Measurements from ENCODE around the gene RAPGEF6. TPM values are rescaled to one million over a fixed set of nuclear protein-coding genes. Genes with fewer than 3 reads are reported as not detected.

RAPGEF6 gene
- total and polyA plus RNA-seq, 2 experiments from 2014 or later = 9.5 to 20.3 TPM

- Histone ChIP-seq H4K20me1 (replicated peaks; ENCODE audit: insufficient read depth) (no peaks in the 10 kb centered on the region), H2AFZ (no peak overlapping the region), H3F3A (replicated peaks; ENCODE audit: low read depth) (no peaks in the 10 kb centered on the region), H3K27me3 (ENCODE audit: insufficient read depth) (no peaks in the 10 kb centered on the region), H3K79me2 (replicated peaks; ENCODE audit: insufficient read depth) (no peaks in the 10 kb centered on the region), H3K4me2 (no peak overlapping the region), H3K4me3 (no peak overlapping the region), H3K27ac (ENCODE audit: low read depth) (no peak overlapping the region), H3K36me3 (ENCODE audit: insufficient read depth) (peaks cover 5% of the 10 kb centered on the region; the same call in 1 of the 2 replicates), H3K4me1 (ENCODE audit: insufficient read depth) (no peaks in the 10 kb centered on the region), H3K9me2 (ENCODE audit: insufficient read depth) (no peaks in the 10 kb centered on the region)
- H3K27ac Mint-ChIP-seq = no peak overlapping the region
- ATAC-seq (no peak), DNase-seq (ENCODE audit: low spot score) (no peak)
- no peaks in the 10 kb centered on the region for H3K4me1 Mint-ChIP-seq
- TF ChIP-seq POLR2AphosphoS5 (IDR thresholded peaks at IDR 0.05; ENCODE audit: low read depth) = no peak
- H3K9me3 Mint-ChIP-seq = peaks cover 3% of the 10 kb centered on the region; the same call in 2 of the 3 replicates
- no peaks in the 10 kb centered on the region for H3K27me3 Mint-ChIP-seq (ENCODE audit: insufficient read depth, low read depth, poor library complexity)
- no peak overlapping the region for H3K4me3 Mint-ChIP-seq
- H3K36me3 Mint-ChIP-seq (ENCODE audit: low read depth) = peaks cover 28% of the 10 kb centered on the region
Measured at GRCh38 chr5:131457193-131457592, 177.8 kb downstream of the RAPGEF6 start.

GRCh38 chr5:131450941-131451340 lies 184.1 kb downstream of the RAPGEF6 start:
- no peaks in the 10 kb centered on the region for H4K20me1 ChIP-seq (replicated peaks; ENCODE audit: insufficient read depth)
- H3K36me3 Mint-ChIP-seq (ENCODE audit: low read depth) = peaks cover 23% of the 10 kb centered on the region
- no peak overlapping the region for H3K27ac Mint-ChIP-seq
- peaks cover 3% of the 10 kb centered on the region; the same call in 2 of the 3 replicates for H3K9me3 Mint-ChIP-seq
- H3F3A ChIP-seq (replicated peaks; ENCODE audit: low read depth) = no peaks in the 10 kb centered on the region
- TF ChIP-seq ETS1 (IDR thresholded peaks at IDR 0.05) (no peak), EZH2 (IDR thresholded peaks at IDR 0.05; ENCODE audit: low read depth, unreplicated experiment) (no peak), CREB1 (CRISPR knock-in tag; IDR thresholded peaks at IDR 0.05; ENCODE audit: low read depth) (no peak), ZNF331 (CRISPR knock-in tag; IDR thresholded peaks at IDR 0.05; ENCODE audit: low read depth) (no peak), EZH2phosphoT487 (IDR thresholded peaks at IDR 0.05; ENCODE audit: unreplicated experiment) (no peak)
- DNase-seq (ENCODE audit: low spot score) = no peak
- H3K4me1 Mint-ChIP-seq = no peaks in the 10 kb centered on the region
- H3K4me2 ChIP-seq = no peak overlapping the region
- H3K4me3 ChIP-seq = no peak overlapping the region
- H3K27me3 ChIP-seq (ENCODE audit: insufficient read depth) = no peaks in the 10 kb centered on the region
- H3K79me2 ChIP-seq (replicated peaks; ENCODE audit: insufficient read depth) = no peaks in the 10 kb centered on the region
- no peaks in the 10 kb centered on the region for H3K4me1 ChIP-seq (ENCODE audit: insufficient read depth)
- ATAC-seq = no peak
- H3K27ac ChIP-seq (ENCODE audit: low read depth) = no peak overlapping the region
- H2AFZ ChIP-seq = no peak overlapping the region
- no peaks in the 10 kb centered on the region for H3K27me3 Mint-ChIP-seq (ENCODE audit: insufficient read depth, low read depth, poor library complexity)
- H3K36me3 ChIP-seq (ENCODE audit: insufficient read depth) = peaks cover 5% of the 10 kb centered on the region; the same call in 1 of the 2 replicates
- H3K9me2 ChIP-seq (ENCODE audit: insufficient read depth) = no peaks in the 10 kb centered on the region
- no peak overlapping the region for H3K4me3 Mint-ChIP-seq

GRCh38 chr5:131441184-131441583 lies 193.8 kb downstream of the RAPGEF6 start:
- H3K36me3 ChIP-seq (ENCODE audit: insufficient read depth) = peaks cover 5% of the 10 kb centered on the region
- H4K20me1 ChIP-seq (replicated peaks; ENCODE audit: insufficient read depth) = no peaks in the 10 kb centered on the region; the same call in 1 of the 2 replicates
- H3K27me3 ChIP-seq (ENCODE audit: insufficient read depth) = no peaks in the 10 kb centered on the region
- H3K9me3 Mint-ChIP-seq = no peaks in the 10 kb centered on the region
- no peak overlapping the region for H3K27ac Mint-ChIP-seq
- H3K4me3 Mint-ChIP-seq = no peak overlapping the region
- no peaks in the 10 kb centered on the region for H3K4me1 ChIP-seq (ENCODE audit: insufficient read depth)
- H3K36me3 Mint-ChIP-seq (ENCODE audit: low read depth) = peaks cover 20% of the 10 kb centered on the region; the same call in 2 of the 3 replicates
- H3K27me3 Mint-ChIP-seq (ENCODE audit: insufficient read depth, low read depth, poor library complexity) = no peaks in the 10 kb centered on the region
- no peak for DNase-seq (ENCODE audit: low spot score)
- no peak for ATAC-seq
- no peaks in the 10 kb centered on the region for H3K79me2 ChIP-seq (replicated peaks; ENCODE audit: insufficient read depth)
- H3K4me3 ChIP-seq = no peak overlapping the region
- H3K4me2 ChIP-seq = no peak overlapping the region
- no peak overlapping the region for H3K27ac ChIP-seq (ENCODE audit: low read depth)
- H3K9me2 ChIP-seq (ENCODE audit: insufficient read depth) = no peaks in the 10 kb centered on the region
- H3F3A ChIP-seq (replicated peaks; ENCODE audit: low read depth) = no peaks in the 10 kb centered on the region
- H3K4me1 Mint-ChIP-seq = no peaks in the 10 kb centered on the region
- no peak overlapping the region for H2AFZ ChIP-seq
- TF ChIP-seq ZNF114 (CRISPR knock-in tag; IDR thresholded peaks at IDR 0.05) (no peak), REST (IDR thresholded peaks at IDR 0.05; ENCODE audit: unreplicated experiment) (no peak)

All from GM23338 (cell line).